ENCODE results near the gene SART3.
"Not testable (repeated sequence)": the region's sequence is repeated elsewhere in the genome, so short reads cannot be mapped to it uniquely, and the experiment has no call there.

The SART3 gene

GRCh38 chr12:108575199-108575912 lies 14.4 kb upstream of the SART3 start:
- DNase-seq (ENCODE audit: low spot score) = no peak
- TF ChIP-seq CTCF (IDR thresholded peaks at IDR 0.05; ENCODE audit: extremely low read depth, missing control alignments) = no peak

GRCh38 chr12:108574276-108574675 lies 13.3 kb upstream of the SART3 start:
- not testable (repeated sequence) for DNase-seq (ENCODE audit: low spot score)

GRCh38 chr12:108573317-108573716 lies 12.3 kb upstream of the SART3 start:
- no peak for TF ChIP-seq CTCF (IDR thresholded peaks at IDR 0.05; ENCODE audit: extremely low read depth, missing control alignments)

GRCh38 chr12:108572166-108572790 lies 11.3 kb upstream of the SART3 start:
- TF ChIP-seq CTCF (IDR thresholded peaks at IDR 0.05; ENCODE audit: extremely low read depth, missing control alignments) = no peak
- DNase-seq (ENCODE audit: low spot score) = no peak

More at GRCh38 chr12:108573317-108573716, 12.3 kb upstream of the SART3 start:
- no peak for DNase-seq (ENCODE audit: low spot score)

- TF ChIP-seq CTCF (IDR thresholded peaks at IDR 0.05; ENCODE audit: extremely low read depth, missing control alignments) = no peak
- DNase-seq (ENCODE audit: low spot score) = no peak
Observed at GRCh38 chr12:108571609-108572165, 10.7 kb upstream of the SART3 start.

GRCh38 chr12:108570743-108571608 lies 10.0 kb upstream of the SART3 start:
- DNase-seq (ENCODE audit: low spot score) = no peak
- peak; percentile 2 for TF ChIP-seq CTCF (IDR thresholded peaks at IDR 0.05; ENCODE audit: extremely low read depth, missing control alignments)

GRCh38 chr12:108568338-108569154 lies 7.6 kb upstream of the SART3 start:
- TF ChIP-seq CTCF (IDR thresholded peaks at IDR 0.05; ENCODE audit: extremely low read depth, missing control alignments) = no peak
- DNase-seq (ENCODE audit: low spot score) = peak; percentile 78

Measured in GM20000 (cell line).